IPS DF 4.7 (cell line): Measurements from ENCODE around the gene RASGRP4.
"Not testable (repeated sequence)": the region's sequence is repeated elsewhere in the genome, so short reads cannot be mapped to it uniquely, and the experiment has no call there.

ENCODE experiments used
- DNase-seq: peaks from one replicate; pipeline ENCODE4 v3.0.0-alpha.2; 2013; ENCODE audit warnings: low spot score; ENCODE audit errors: extremely low read depth

RASGRP4 gene, protein sequence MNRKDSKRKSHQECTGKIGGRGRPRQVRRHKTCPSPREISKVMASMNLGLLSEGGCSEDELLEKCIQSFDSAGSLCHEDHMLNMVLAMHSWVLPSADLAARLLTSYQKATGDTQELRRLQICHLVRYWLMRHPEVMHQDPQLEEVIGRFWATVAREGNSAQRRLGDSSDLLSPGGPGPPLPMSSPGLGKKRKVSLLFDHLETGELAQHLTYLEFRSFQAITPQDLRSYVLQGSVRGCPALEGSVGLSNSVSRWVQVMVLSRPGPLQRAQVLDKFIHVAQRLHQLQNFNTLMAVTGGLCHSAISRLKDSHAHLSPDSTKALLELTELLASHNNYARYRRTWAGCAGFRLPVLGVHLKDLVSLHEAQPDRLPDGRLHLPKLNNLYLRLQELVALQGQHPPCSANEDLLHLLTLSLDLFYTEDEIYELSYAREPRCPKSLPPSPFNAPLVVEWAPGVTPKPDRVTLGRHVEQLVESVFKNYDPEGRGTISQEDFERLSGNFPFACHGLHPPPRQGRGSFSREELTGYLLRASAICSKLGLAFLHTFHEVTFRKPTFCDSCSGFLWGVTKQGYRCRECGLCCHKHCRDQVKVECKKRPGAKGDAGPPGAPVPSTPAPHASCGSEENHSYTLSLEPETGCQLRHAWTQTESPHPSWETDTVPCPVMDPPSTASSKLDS

GRCh38 chr19:38425810-38426466 is at the start of gene RASGRP4:
Gene RASGRP4 (minus strand): TSS chr19:38426219. CDS start chr19:38426091, 128 bp downstream.
- DNase-seq, result no peak

DNA sequence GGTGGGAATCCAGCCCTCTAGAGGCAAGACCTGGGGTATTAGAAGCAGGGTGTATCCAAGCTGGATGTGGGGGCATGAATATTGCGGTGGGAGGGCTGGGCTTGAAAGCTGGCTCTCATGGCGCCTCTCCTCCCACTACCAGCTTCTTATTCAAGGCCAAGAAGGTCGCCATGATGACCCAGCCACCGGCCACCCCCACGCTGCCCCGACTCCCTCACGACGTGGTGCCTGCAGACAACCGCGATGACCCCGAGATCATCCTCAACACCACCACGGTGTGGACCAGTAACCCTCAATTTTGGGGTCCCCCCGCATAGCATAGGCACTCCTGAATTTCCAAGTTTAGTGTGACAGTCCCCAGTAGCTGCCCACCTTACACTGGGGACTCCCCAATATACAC is 49.2 kb upstream of the RASGRP4 start:
- DNase-seq, result no peak

GRCh38 chr19:38473201-38473600 is 47.2 kb upstream of the RASGRP4 start:
- no peak for DNase-seq

DNA sequence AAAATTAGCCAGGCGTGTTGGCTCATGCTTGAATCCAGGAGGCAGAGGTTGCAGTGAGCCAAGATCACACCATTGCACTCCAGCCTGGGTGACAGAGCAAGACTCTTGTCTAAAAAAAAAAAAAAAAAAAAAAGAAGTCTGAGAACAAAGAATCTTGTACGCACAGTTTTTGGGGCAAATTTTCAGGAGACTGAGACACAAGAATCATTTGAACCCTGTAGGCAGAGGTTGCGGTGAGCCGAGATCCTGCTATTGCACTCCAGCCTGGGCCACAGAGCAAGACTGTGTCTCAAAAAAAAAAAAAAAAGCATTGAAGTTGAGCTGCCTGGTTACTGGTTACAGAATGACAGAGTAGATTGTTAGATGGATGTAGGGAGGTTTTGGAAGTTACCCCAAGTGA is 46.7 kb upstream of the RASGRP4 start:
- DNase-seq, result not testable (repeated sequence)

DNA sequence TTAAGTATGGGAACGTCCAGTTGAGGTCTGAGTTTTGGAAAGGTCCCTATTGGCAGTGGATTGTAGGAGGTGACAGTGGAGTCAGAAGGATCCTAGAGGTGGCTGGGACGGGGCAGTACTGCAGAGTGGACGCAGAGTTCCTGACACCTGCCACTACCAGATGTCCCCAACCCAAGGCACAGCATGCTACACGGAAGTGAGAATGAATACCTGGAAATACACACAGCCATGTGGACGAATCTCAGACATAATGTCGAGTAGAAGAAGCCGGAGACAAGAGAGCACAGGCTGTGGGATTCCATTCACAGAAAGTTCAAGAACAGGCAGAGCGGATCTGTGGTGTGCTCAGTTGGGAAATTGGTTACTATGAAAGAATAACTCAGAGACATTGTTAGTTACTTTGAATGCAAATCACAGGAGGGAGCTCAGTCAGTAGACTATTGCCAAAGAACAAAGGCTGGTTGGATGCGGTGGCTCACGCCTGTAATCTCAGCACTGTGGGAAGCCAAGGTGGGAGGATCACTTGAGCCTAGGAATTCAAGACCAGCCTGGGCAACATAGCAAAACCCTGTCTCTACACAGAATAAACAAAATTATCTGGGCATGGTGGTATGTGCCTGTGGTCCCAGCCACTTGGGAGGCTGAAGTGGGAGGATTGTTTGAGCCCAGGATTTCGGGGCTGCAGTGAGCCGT is 44.9 kb upstream of the RASGRP4 start:
- no peak for DNase-seq

GRCh38 chr19:38469151-38469550 is 43.1 kb upstream of the RASGRP4 start:
- DNase-seq, result no peak

GRCh38 chr19:38467541-38468525 is 41.8 kb upstream of the RASGRP4 start:
- no peak for DNase-seq

DNA sequence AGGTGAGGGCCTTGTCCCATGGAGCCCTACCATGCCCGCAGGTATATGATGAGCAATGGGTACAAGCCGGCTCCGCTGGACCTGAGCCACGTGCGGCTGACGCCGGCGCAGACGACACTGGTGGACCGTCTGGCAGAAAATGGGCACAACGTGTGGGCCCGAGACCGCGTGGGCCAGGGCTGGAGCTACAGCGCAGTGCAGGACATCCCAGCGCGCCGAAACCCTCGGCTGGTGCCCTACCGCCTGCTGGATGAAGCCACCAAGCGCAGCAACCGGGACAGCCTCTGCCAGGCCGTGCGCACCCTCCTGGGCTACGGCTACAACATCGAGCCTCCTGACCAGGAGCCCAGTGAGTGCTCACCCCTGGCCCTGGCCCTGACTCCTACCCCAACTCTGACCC is 40.0 kb upstream of the RASGRP4 start:
- DNase-seq, result no peak

DNA sequence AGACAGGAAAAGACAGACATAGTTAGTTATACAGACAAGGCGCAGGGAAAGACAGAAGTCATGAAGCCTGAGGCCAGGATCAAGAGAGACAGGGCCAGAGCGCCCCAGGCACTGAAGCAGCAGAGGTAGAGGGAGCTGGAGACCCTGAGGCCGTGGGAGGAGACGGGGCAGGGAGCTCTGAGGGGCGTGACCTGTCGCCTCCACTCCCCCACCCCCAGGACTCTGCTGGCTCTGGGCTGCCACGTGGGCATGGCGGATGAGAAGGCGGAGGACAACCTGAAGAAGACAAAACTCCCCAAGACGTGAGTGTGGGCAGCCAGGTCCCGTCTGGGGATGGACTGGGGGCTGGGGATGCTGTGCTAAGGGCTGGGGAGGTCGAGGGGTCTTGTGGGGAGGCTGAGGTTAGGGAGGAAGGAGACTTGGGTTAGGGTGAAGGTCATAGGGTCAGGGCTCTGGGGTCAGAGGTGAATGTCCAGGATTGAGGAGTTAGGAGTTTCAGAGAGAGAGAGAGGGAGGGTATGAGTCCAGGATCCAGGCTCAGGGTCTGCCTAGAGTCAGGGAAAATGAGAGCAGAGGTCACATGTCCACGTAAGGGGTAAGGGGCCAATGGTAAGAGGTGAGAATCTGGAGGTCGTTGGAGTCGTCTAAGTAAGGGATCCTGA is 38.5 kb upstream of the RASGRP4 start:
- no peak for DNase-seq

GRCh38 chr19:38463365-38463764 is 37.3 kb upstream of the RASGRP4 start:
- DNase-seq, result no peak

DNA sequence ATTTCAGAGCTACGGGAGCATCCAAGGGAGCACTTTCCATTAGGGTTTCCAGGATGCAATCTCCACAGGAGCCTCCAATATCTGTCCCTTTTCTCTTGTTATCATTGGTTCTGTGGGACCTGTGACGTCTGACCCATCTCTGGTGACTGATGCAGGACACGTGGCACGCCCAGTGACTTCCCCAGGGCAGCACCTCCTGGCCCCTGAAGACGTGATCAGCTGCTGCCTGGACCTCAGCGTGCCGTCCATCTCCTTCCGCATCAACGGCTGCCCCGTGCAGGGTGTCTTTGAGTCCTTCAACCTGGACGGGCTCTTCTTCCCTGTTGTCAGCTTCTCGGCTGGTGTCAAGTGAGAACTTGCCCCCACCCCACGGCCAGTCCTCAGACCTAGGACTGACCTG is 33.0 kb upstream of the RASGRP4 start:
- no peak for DNase-seq

DNA sequence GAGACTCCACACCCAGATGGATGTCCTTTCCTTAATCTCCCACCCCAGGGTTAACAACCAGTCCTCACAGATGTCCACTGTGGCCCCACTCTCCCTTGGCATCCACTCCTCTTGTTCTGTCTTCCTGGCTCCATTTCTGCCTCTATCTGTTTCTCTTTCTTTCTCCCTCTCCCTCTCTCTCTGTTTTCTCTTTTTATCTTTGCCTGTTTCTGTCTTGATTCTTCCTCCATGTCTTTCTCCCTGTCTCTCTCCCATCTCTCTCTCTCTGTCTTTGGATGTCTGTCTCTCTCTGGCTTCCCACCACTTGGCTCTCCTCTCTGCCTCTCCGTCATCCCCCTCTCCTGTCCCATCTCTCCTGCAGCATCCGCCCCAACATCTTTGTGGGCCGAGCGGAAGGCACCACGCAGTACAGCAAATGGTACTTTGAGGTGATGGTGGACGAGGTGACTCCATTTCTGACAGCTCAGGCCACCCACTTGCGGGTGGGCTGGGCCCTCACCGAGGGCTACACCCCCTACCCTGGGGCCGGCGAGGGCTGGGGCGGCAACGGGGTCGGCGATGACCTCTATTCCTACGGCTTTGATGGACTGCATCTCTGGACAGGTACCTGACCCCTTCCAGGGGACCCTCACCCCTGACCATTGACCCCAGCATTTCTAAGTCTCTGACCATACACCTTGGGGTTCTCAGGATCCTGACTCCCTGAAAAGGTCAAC is 31.8 kb upstream of the RASGRP4 start:
- no peak for DNase-seq

DNA sequence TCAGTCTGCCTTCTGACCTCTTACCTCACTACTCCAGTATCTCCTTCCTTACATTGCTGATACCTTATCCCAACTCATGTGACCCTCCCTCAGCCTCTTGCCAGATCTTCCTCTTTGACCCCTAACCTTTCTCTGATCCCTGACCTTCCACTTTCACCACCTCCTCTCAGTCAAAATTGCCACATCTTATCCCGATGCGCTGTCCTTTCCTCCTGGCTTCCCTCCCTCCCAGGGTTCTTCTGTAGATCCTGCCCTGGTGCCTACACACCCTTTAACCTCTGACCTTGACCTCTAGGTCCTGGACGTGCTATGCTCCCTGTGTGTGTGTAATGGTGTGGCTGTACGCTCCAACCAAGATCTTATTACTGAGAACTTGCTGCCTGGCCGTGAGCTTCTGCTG is 31.2 kb upstream of the RASGRP4 start:
- no peak for DNase-seq

- no peak for DNase-seq
Observed at GRCh38 chr19:38455031-38455430, 29.0 kb upstream of the RASGRP4 start.

- no peak for DNase-seq
Observed at GRCh38 chr19:38453596-38453995, 27.6 kb upstream of the RASGRP4 start.

- no peak for DNase-seq
Observed at GRCh38 chr19:38452430-38453366, 26.7 kb upstream of the RASGRP4 start.

DNA sequence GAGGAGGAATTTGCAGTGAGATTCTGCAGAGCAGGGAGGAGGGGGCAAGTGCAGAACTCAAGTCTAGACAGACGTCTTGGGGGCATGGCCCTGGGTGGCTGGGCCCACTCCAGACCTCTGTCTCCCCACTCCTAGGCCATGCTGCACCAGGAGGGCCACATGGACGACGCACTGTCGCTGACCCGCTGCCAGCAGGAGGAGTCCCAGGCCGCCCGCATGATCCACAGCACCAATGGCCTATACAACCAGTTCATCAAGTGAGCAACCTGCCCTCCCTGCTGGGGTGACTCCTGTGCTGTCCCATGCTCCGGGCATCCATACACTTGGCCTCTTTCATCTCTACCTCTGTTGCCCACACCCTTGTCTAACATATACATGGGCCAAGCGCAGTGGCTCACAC is 25.6 kb upstream of the RASGRP4 start:
- no peak for DNase-seq

GRCh38 chr19:38451036-38451435 is 25.0 kb upstream of the RASGRP4 start:
- DNase-seq, result no peak
